Measurements from ENCODE around the gene ADGRA1.
"Not testable (repeated sequence)": the region's sequence is repeated elsewhere in the genome, so short reads cannot be mapped to it uniquely, and the experiment has no call there.

The ADGRA1 gene

GRCh38 chr10:133047526-133048123 is 40.1 kb upstream of the ADGRA1 start:
- no peak for TF ChIP-seq CTCF (IDR thresholded peaks at IDR 0.05; ENCODE audit: low read length, missing control alignments)
- DNase-seq (ENCODE audit: low read depth): no peak
- H3K4me3 ChIP-seq (replicated peaks; ENCODE audit: low read depth, low read length): no peak overlapping the region

- TF ChIP-seq CTCF (IDR thresholded peaks at IDR 0.05; ENCODE audit: low read length, missing control alignments): no peak
- no peak for DNase-seq (ENCODE audit: low read depth)
These were observed 39.5 kb upstream of the ADGRA1 start for GRCh38 chr10:133048266-133048665.

GRCh38 chr10:133048926-133049325 is 38.8 kb upstream of the ADGRA1 start:
- DNase-seq (ENCODE audit: low read depth): no peak
- H3K4me3 ChIP-seq (replicated peaks; ENCODE audit: low read depth, low read length): no peak overlapping the region
- TF ChIP-seq CTCF (IDR thresholded peaks at IDR 0.05; ENCODE audit: low read length, missing control alignments): no peak

More at GRCh38 chr10:133048266-133048665, 39.5 kb upstream of the ADGRA1 start:
- H3K4me3 ChIP-seq (replicated peaks; ENCODE audit: low read depth, low read length): no peak overlapping the region

GRCh38 chr10:133049639-133050038 is 38.1 kb upstream of the ADGRA1 start:
- DNase-seq (ENCODE audit: low read depth): no peak
- no peak overlapping the region for H3K4me3 ChIP-seq (replicated peaks; ENCODE audit: low read depth, low read length)
- no peak for TF ChIP-seq CTCF (IDR thresholded peaks at IDR 0.05; ENCODE audit: low read length, missing control alignments)

GRCh38 chr10:133050371-133050770 is 37.4 kb upstream of the ADGRA1 start:
- DNase-seq (ENCODE audit: low read depth): no peak
- TF ChIP-seq CTCF (IDR thresholded peaks at IDR 0.05; ENCODE audit: low read length, missing control alignments): no peak
- no peak overlapping the region for H3K4me3 ChIP-seq (replicated peaks; ENCODE audit: low read depth, low read length)

GRCh38 chr10:133052076-133052475 is 35.6 kb upstream of the ADGRA1 start:
- no peak for DNase-seq (ENCODE audit: low read depth)
- H3K4me3 ChIP-seq (replicated peaks; ENCODE audit: low read depth, low read length): no peak overlapping the region
- TF ChIP-seq CTCF (IDR thresholded peaks at IDR 0.05; ENCODE audit: low read length, missing control alignments): no peak

GRCh38 chr10:133053527-133054133 is 34.1 kb upstream of the ADGRA1 start:
- DNase-seq (ENCODE audit: low read depth); H3K4me3 ChIP-seq (replicated peaks; ENCODE audit: low read depth, low read length): not testable (repeated sequence)

All from fibroblast of pulmonary artery (primary cell).